Liver (tissue), 9 donors: ENCODE results near the gene CDH4. TPM values are rescaled to one million over a fixed set of nuclear protein-coding genes. Genes with fewer than 3 reads are reported as not detected.

Experiments used
- DNase-seq: peaks from one replicate; pipeline ENCODE4 v3.0.0-alpha.2; 2017; ENCODE audit warnings: low spot score
- H3K27ac ChIP-seq, 2 donors: one replicate each; pipeline ENCODE4 v1.7.0; 2013; ENCODE audit warnings: inconsistent platforms in 2 of 2, low read length in 2 of 2, control low read depth in 1 of 2, low read depth in 1 of 2, mild to moderate bottlenecking in 1 of 2
- H3K27me3 ChIP-seq, 4 donors: one replicate each; pipeline versions ENCODE4 v1.6.1 to v1.7.0; 2013; ENCODE audit warnings: low read length in 3 of 4, inconsistent platforms in 1 of 4, mild to moderate bottlenecking in 1 of 4, moderate library complexity in 1 of 4; ENCODE audit not compliant: control insufficient read depth in 4 of 4, insufficient read depth in 4 of 4
- H3K36me3 ChIP-seq, 4 donors: one replicate each; pipeline versions ENCODE4 v1.6.1 to v1.7.0; 2013; ENCODE audit warnings: low read length in 3 of 4, mild to moderate bottlenecking in 3 of 4, low read depth in 1 of 4, moderate library complexity in 1 of 4; ENCODE audit not compliant: control insufficient read depth in 4 of 4, insufficient read depth in 3 of 4
- H3K4me1 ChIP-seq, 4 donors: one replicate each; pipeline versions ENCODE4 v1.6.1 to v1.7.0; 2013; ENCODE audit warnings: low read length in 3 of 4, mild to moderate bottlenecking in 3 of 4, moderate library complexity in 1 of 4; ENCODE audit not compliant: control insufficient read depth in 4 of 4, insufficient read depth in 4 of 4
- H3K4me3 ChIP-seq, 3 donors: one replicate each; pipeline versions ENCODE4 v1.6.1 to v1.7.0; 2013; ENCODE audit warnings: low read length in 3 of 3, control low read depth in 1 of 3, low read depth in 1 of 3, mild to moderate bottlenecking in 1 of 3
- H3K9ac ChIP-seq, 2 donors: one replicate each; pipeline ENCODE4 v1.7.0; 2013; ENCODE audit warnings: low read length in 2 of 2, mild to moderate bottlenecking in 2 of 2, moderate library complexity in 2 of 2, control low read depth in 1 of 2, low read depth in 1 of 2
- H3K9me3 ChIP-seq, 4 donors: one replicate each; pipeline versions ENCODE4 v1.6.1 to v1.7.0; 2013; ENCODE audit warnings: low read length in 3 of 4; ENCODE audit not compliant: control insufficient read depth in 4 of 4
- ATF3 ChIP-seq: IDR thresholded peaks from 2 replicates; pipeline ENCODE4 v1.6.1; 2016; ENCODE audit warnings: antibody characterized with exemption
- CTCF ChIP-seq: fragments of 150-350 bp; IDR thresholded peaks from 2 replicates; pipeline ENCODE4 v1.5.1; 2017; ENCODE audit warnings: improper control_type of control experiment, low read depth, low read length; ENCODE audit not compliant: missing input control
- EGR1 ChIP-seq, 2 donors: IDR thresholded peaks; 2 replicates each; pipeline ENCODE4 v1.6.1; 2016 to 2018; ENCODE audit warnings: antibody characterized with exemption in 2 of 2, low read depth in 2 of 2
- FOXA1 ChIP-seq: IDR thresholded peaks from 2 replicates; pipeline ENCODE4 v1.6.1; 2016; ENCODE audit warnings: antibody characterized with exemption
- GABPA ChIP-seq, 2 donors: IDR thresholded peaks in 1 of 2; conservative IDR thresholded peaks in 1 of 2; 2 replicates each; pipeline ENCODE4 v1.6.1; 2016; ENCODE audit warnings: antibody characterized with exemption in 2 of 2, mild to moderate bottlenecking in 1 of 2, moderate library complexity in 1 of 2
- HNF4A ChIP-seq, 2 donors: conservative IDR thresholded peaks; 2 replicates each; pipeline ENCODE4 v1.6.1; 2016; ENCODE audit warnings: antibody characterized with exemption in 2 of 2, mild to moderate bottlenecking in 2 of 2
- HNF4G ChIP-seq: IDR thresholded peaks from 2 replicates; pipeline ENCODE4 v1.6.1; 2016; ENCODE audit warnings: antibody characterized with exemption
- JUND ChIP-seq, 2 donors: IDR thresholded peaks; 2 replicates each; pipeline ENCODE4 v1.6.1; 2016; ENCODE audit warnings: antibody characterized with exemption in 2 of 2
- MAX ChIP-seq: IDR thresholded peaks from 2 replicates; pipeline ENCODE4 v1.6.1; 2016; ENCODE audit warnings: antibody characterized with exemption
- RAD21 ChIP-seq, 2 donors: IDR thresholded peaks; 2 replicates each; pipeline ENCODE4 v1.6.1; 2016; ENCODE audit warnings: antibody characterized with exemption in 2 of 2, mild to moderate bottlenecking in 2 of 2
- REST ChIP-seq: IDR thresholded peaks from 2 replicates; pipeline ENCODE4 v1.6.1; 2016; ENCODE audit warnings: antibody characterized with exemption, mild to moderate bottlenecking
- RXRA ChIP-seq, 2 donors: IDR thresholded peaks; 2 replicates each; pipeline ENCODE4 v1.6.1; 2017 to 2018; ENCODE audit warnings: antibody characterized with exemption in 2 of 2, mild to moderate bottlenecking in 1 of 2
- SP1 ChIP-seq: IDR thresholded peaks from 2 replicates; pipeline ENCODE4 v1.6.1; 2018; ENCODE audit warnings: antibody characterized with exemption, mild to moderate bottlenecking
- TAF1 ChIP-seq: conservative IDR thresholded peaks from 2 replicates; pipeline ENCODE4 v1.6.1; 2016; ENCODE audit warnings: antibody characterized with exemption, mild to moderate bottlenecking
- YY1 ChIP-seq: IDR thresholded peaks from 2 replicates; pipeline ENCODE4 v1.6.1; 2016; ENCODE audit warnings: antibody characterized with exemption, mild to moderate bottlenecking
- WGBS: extraction: QIAGEN DNeasy Blood & Tissue Kit; methylation state at CpG from one replicate; pipeline ENCODE4 v1.1.7; 2013; 5-methylcytosine and 5-hydroxymethylcytosine counted together
- polyA plus RNA-seq, 2 donors: library from polyadenylated mRNA; stranded (reverse) in 1 of 2; unstranded in 1 of 2; fragments of 200-250 nt in 1 of 2; fragments of >200 nt in 1 of 2; fragmentation: Nextera tagmentation in 1 of 2; extraction: Ambion mirVana in 1 of 2; gene quantifications; one replicate each; pipeline versions ENCODE4 v1.2.1 to v1.2.3, GENCODE V29; 2013 to 2015
- total RNA-seq, 2 donors: library from RNA; depleted of rRNA; stranded (reverse); fragments of >200 nt; gene quantifications; one replicate each; pipeline ENCODE4 v1.2.3, GENCODE V29; 2014
- donor health status: healthy.
- donor health status: healthy.
- donor health status: healthy.
- donor health status: healthy.
- donor health status: healthy.

CDH4 gene
- total and polyA plus RNA-seq, 4 donors, result 0.03 to 0.25 (median 0.19) TPM; not detected in 1

- no peaks in the 10 kb centered on the region for H3K27me3 ChIP-seq
- H3K9me3 ChIP-seq, result peaks cover 0 to 2% (median 0%) of the 10 kb centered on the region in 4 donors
- no peak overlapping the region for H3K4me3 ChIP-seq
- TF ChIP-seq RXRA (IDR thresholded peaks at IDR 0.05) (no peak), CTCF (no peak), EGR1 (IDR thresholded peaks at IDR 0.05; ENCODE audit: low read depth in 2 of 2) (no peak), REST (no peak), YY1 (no peak), FOXA1 (no peak), ATF3 (no peak), RAD21 (IDR thresholded peaks at IDR 0.05) (no peak), HNF4G (no peak), GABPA (IDR thresholded peaks at IDR 0.05 in 1 of 2, conservative IDR thresholded peaks at IDR 0.05 in 1 of 2) (no peak), SP1 (no peak)
- H3K36me3 ChIP-seq, result no peaks in the 10 kb centered on the region
- no peak for DNase-seq
- no peak overlapping the region for H3K9ac ChIP-seq
- H3K27ac ChIP-seq, result no peak overlapping the region
- H3K4me1 ChIP-seq, result no peaks in the 10 kb centered on the region
- 81% methylated on average over 8 of the region's 8 CpGs for WGBS
Measured at GRCh38 chr20:61710108-61710507, 458.0 kb downstream of the CDH4 start.

GRCh38 chr20:61712688-61713087, 460.6 kb downstream of the CDH4 start:
- Histone ChIP-seq H3K4me1 (no peaks in the 10 kb centered on the region), H3K27ac (no peak overlapping the region), H3K9me3 (peaks cover 8 to 21% (median 11%) of the 10 kb centered on the region in 4 donors), H3K36me3 (no peaks in the 10 kb centered on the region), H3K4me3 (no peak overlapping the region), H3K9ac (no peak overlapping the region), H3K27me3 (no peaks in the 10 kb centered on the region)
- WGBS, result 51% methylated on average over 9 of the region's 9 CpGs
- DNase-seq, result no peak
- TF ChIP-seq HNF4G, result no peak
- no peak for TF ChIP-seq MAX

GRCh38 chr20:61718361-61719005, 466.4 kb downstream of the CDH4 start:
- Histone ChIP-seq H3K27me3 (no peaks in the 10 kb centered on the region), H3K9ac (no peak overlapping the region), H3K36me3 (no peaks in the 10 kb centered on the region), H3K9me3 (peaks cover 8 to 21% (median 11%) of the 10 kb centered on the region in 4 donors), H3K4me3 (no peak overlapping the region), H3K4me1 (no peaks in the 10 kb centered on the region), H3K27ac (no peak overlapping the region)
- DNase-seq, result no peak
- WGBS, result 78% methylated on average over 11 of the region's 11 CpGs
- no peak for TF ChIP-seq RXRA (IDR thresholded peaks at IDR 0.05)
- no peak for TF ChIP-seq TAF1
- TF ChIP-seq REST, result no peak
- no peak for TF ChIP-seq MAX
- no peak for TF ChIP-seq HNF4G
- no peak for TF ChIP-seq HNF4A (conservative IDR thresholded peaks at IDR 0.05)
- no peak for TF ChIP-seq ATF3
- TF ChIP-seq JUND (IDR thresholded peaks at IDR 0.05), result no peak
